K562 (cell line): ENCODE data around the gene TRIO. TPM values are rescaled to one million over a fixed set of nuclear protein-coding genes. Genes with fewer than 3 reads are reported as not detected.

Source experiments
- ATAC-seq: fragments of 200-7000 bp; cut with Tn5 transposase; 3 replicates; pipeline ENCODE4 v1.9.1; 2020; ENCODE audit warnings: moderate library complexity
- BruUV-seq: library from RNA; stranded (reverse); fragments of 400-500 nt; replicated peaks from 2 replicates; lab custom pipeline; 2021; lab: Mats Ljungman, UMichigan
- CTCF ChIA-PET: fragments of 300-600 bp; formaldehyde crosslinking; extraction: SDS; loops from one replicate; lab custom pipeline; 2021; ENCODE audit warnings: low intra/inter-chr PET ratio; lab: Yijun Ruan, JAX
- POLR2A ChIA-PET: fragments of 300-600, 350-650 bp; sonication (Branson Sonifier 250); formaldehyde crosslinking; extraction: SDS; loops from one replicate; lab custom pipeline; 2021; ENCODE audit warnings: antibody characterized with exemption, inconsistent platforms; lab: Yijun Ruan, JAX
- DNase-seq, 4 experiments: peaks; one replicate each; pipeline versions ENCODE4 v3.0.0 to v3.0.0-alpha.2; 2011 to 2018; ENCODE audit warnings: low spot score in 3 of 4, mixed read lengths in 3 of 4; ENCODE audit errors: extremely low read depth in 1 of 4
- FAIRE-seq: peaks from 2 replicates; lab custom pipeline; 2011; peaks lifted over from hg19 to GRCh38; lab: Jason Lieb, UNC
- H2AFZ ChIP-seq: 2 replicates; pipeline ENCODE4 v1.6.0; 2011; ENCODE audit warnings: low read depth, low read length, control low read depth, inconsistent platforms
- H3K27ac ChIP-seq: fragments of 200-600 bp; 3 replicates; pipeline ENCODE4 v1.8.0; 2011; ENCODE audit warnings: low read depth, mild to moderate bottlenecking, control low read depth, inconsistent platforms, low read length, moderate library complexity, mixed read lengths; ENCODE audit errors: extremely low read depth
- H3K27me3 ChIP-seq, 2 experiments: fragments of 300-600 bp in 1 of 2; 2 replicates in 1 of 2; 3 replicates in 1 of 2; pipeline versions ENCODE4 v1.6.0 to v1.8.0; 2011; ENCODE audit warnings: inconsistent platforms in 2 of 2, low read length in 2 of 2, mild to moderate bottlenecking in 1 of 2, mixed read lengths in 1 of 2, moderate library complexity in 1 of 2; ENCODE audit not compliant: control insufficient read depth in 2 of 2, insufficient read depth in 2 of 2
- H3K36me3 ChIP-seq: fragments of 300-600 bp; 3 replicates; pipeline ENCODE4 v1.8.0; 2011; ENCODE audit warnings: mild to moderate bottlenecking, low read length, inconsistent platforms; ENCODE audit not compliant: control insufficient read depth, insufficient read depth
- H3K4me1 ChIP-seq, 2 experiments: fragments of 200-600 bp in 1 of 2; replicated peaks in 1 of 2; 2 replicates in 1 of 2; 3 replicates in 1 of 2; pipeline versions ENCODE4 v1.5.1 to v1.8.0; 2011; ENCODE audit warnings: inconsistent platforms in 2 of 2, low read length in 2 of 2, mild to moderate bottlenecking in 1 of 2, mixed read lengths in 1 of 2, moderate library complexity in 1 of 2; ENCODE audit not compliant: control insufficient read depth in 2 of 2, insufficient read depth in 2 of 2
- H3K4me2 ChIP-seq: 2 replicates; pipeline ENCODE4 v1.6.1; 2011; ENCODE audit warnings: low read length, control low read depth, inconsistent platforms, mixed read lengths; ENCODE audit not compliant: insufficient read depth
- H3K4me3 ChIP-seq: fragments of 200-600 bp; sonication (generic), shearing (Covaris generic); 2 replicates; pipeline ENCODE4 v1.5.1; 2016; ENCODE audit warnings: control low read depth, inconsistent platforms
- H3K79me2 ChIP-seq: fragments of 200-600 bp; 3 replicates; pipeline ENCODE4 v1.8.0; 2011; ENCODE audit warnings: low read length, inconsistent platforms; ENCODE audit not compliant: control insufficient read depth, insufficient read depth
- H3K9ac ChIP-seq, 2 experiments: 2 replicates each; pipeline versions ENCODE4 v1.6.0 to v1.6.1; 2011; ENCODE audit warnings: low read depth in 2 of 2, low read length in 2 of 2, control low read depth in 1 of 2, inconsistent platforms in 1 of 2, mild to moderate bottlenecking in 1 of 2, mixed read lengths in 1 of 2; ENCODE audit not compliant: insufficient read depth in 1 of 2
- H3K9me1 ChIP-seq: one replicate; pipeline ENCODE4 v1.6.0; 2011; ENCODE audit warnings: inconsistent platforms, mild to moderate bottlenecking, low read length, moderate library complexity; ENCODE audit not compliant: control insufficient read depth, insufficient read depth
- H3K9me3 ChIP-seq: replicated peaks from 2 replicates; pipeline ENCODE4 v1.5.1; 2011; ENCODE audit warnings: low read depth, low read length, inconsistent platforms; ENCODE audit not compliant: control insufficient read depth, insufficient read depth
- H4K20me1 ChIP-seq: replicated peaks from 2 replicates; pipeline ENCODE4 v1.6.1; 2011; ENCODE audit warnings: low read length, inconsistent platforms, mixed read lengths; ENCODE audit not compliant: control insufficient read depth, insufficient read depth
- C11orf30 ChIP-seq: fragments of 450-650 bp; IDR thresholded peaks from 2 replicates; pipeline ENCODE4 v1.6.1; 2016; ENCODE audit warnings: low read depth, mild to moderate bottlenecking
- DDX20 ChIP-seq: fragments of 450-650 bp; IDR thresholded peaks from 2 replicates; pipeline ENCODE4 v1.6.1; 2016; ENCODE audit warnings: missing genetic modification characterization, low read depth, mild to moderate bottlenecking, missing compliant biosample characterization, moderate library complexity
- ELF4 ChIP-seq: fragments of 450-650 bp; formaldehyde crosslinking; IDR thresholded peaks from 2 replicates; pipeline ENCODE4 v1.4.0; 2022; ENCODE audit warnings: missing genetic modification characterization
- FOXJ2 ChIP-seq: fragments of 200-800 bp; sonication (Bioruptor generic); IDR thresholded peaks from 2 replicates; pipeline ENCODE4 v1.6.1; 2016; ENCODE audit warnings: missing genetic modification characterization, missing compliant biosample characterization
- FOXP1 ChIP-seq: sonication (generic); formaldehyde crosslinking; IDR thresholded peaks from 2 replicates; pipeline ENCODE4 v1.8.0; 2022; ENCODE audit warnings: mild to moderate bottlenecking, missing genetic modification reagents
- HIVEP1 ChIP-seq: fragments of 250-450 bp; sonication (Bioruptor Pico); IDR thresholded peaks from 2 replicates; pipeline ENCODE4 v1.4.0; 2020; ENCODE audit warnings: mild to moderate bottlenecking
- LCOR ChIP-seq: sonication (generic); formaldehyde crosslinking; IDR thresholded peaks from 2 replicates; pipeline ENCODE4 v1.8.0; 2022; ENCODE audit warnings: mild to moderate bottlenecking, missing genetic modification reagents
- STAT5A ChIP-seq: IDR thresholded peaks from 2 replicates; pipeline ENCODE4 v1.6.1; 2012; ENCODE audit warnings: low read length, inconsistent platforms, borderline replicate concordance
- ZFP36 ChIP-seq: fragments of 150-350 bp; IDR thresholded peaks from 2 replicates; pipeline ENCODE4 v1.6.1; 2018; ENCODE audit warnings: low read length, low read depth; ENCODE audit not compliant: partially characterized antibody
- ZNF232 ChIP-seq: sonication (generic); formaldehyde crosslinking; IDR thresholded peaks from 2 replicates; pipeline ENCODE4 v1.8.0; 2022; ENCODE audit warnings: mild to moderate bottlenecking, missing genetic modification reagents
- ZNF41 ChIP-seq: fragments of 250-450 bp; sonication (Bioruptor Pico); conservative IDR thresholded peaks from 2 replicates; pipeline ENCODE4 v1.4.0; 2020; ENCODE audit warnings: mild to moderate bottlenecking
- ZNF707 ChIP-seq: fragments of 250-450 bp; sonication (Bioruptor Pico); conservative IDR thresholded peaks from 2 replicates; pipeline ENCODE4 v1.8.0; 2022; ENCODE audit warnings: inconsistent platforms, mild to moderate bottlenecking, moderate library complexity
- WGBS: fragments of 100-300 bp; shearing (Covaris generic); methylation state at CpG from one replicate; pipeline ENCODE4 v1.1.6; 2016; ENCODE audit warnings: low coverage, mixed read lengths; ENCODE audit not compliant: insufficient coverage; ENCODE audit errors: missing lambda C conversion rate; 5-methylcytosine and 5-hydroxymethylcytosine counted together
- in situ Hi-C: fragments of 300-500 bp; cut with MboI; formaldehyde crosslinking; loops from 4 replicates; pipeline ENCODE4 v1.15.0; 2018; ENCODE audit warnings: inconsistent platforms, mixed read lengths
- intact Hi-C: fragments of 100-400 bp; cut with micrococcal nuclease; formaldehyde crosslinking; loops from 2 replicates; pipeline ENCODE4 v1.14.2; 2022
- polyA plus RNA-seq, 8 experiments: library from polyadenylated mRNA; depleted of rRNA in 4 of 8; stranded (reverse) in 5 of 8; unstranded in 3 of 8; fragments of >200 nt; fragmentation: Nextera tagmentation in 2 of 8; fragmentation: Illumina TruSeq in 1 of 8; extraction: Ambion mirVana in 2 of 8; extraction: Trizol in 1 of 8; gene quantifications; 2 replicates each; pipeline versions ENCODE4 v1.2.1 to v1.2.3, GENCODE V29; 2011 to 2014; ENCODE audit warnings: inconsistent platforms in 1 of 8, missing spikeins in 1 of 8
- total RNA-seq, 7 experiments: library from RNA; depleted of rRNA in 6 of 7; stranded (reverse); fragments of >200 nt in 6 of 7; fragmentation: Illumina TruSeq in 2 of 7; extraction: Trizol in 2 of 7; gene quantifications; 2 replicates each; pipeline versions ENCODE4 v1.2.1 to v1.2.3, GENCODE V29; 2011 to 2021; ENCODE audit warnings: low replicate concordance in 1 of 7
- TF ChIP-seq, protein P1 (sequence below): fragments of 250-450 bp; sonication (Bioruptor Pico); IDR thresholded peaks from 2 replicates; pipeline ENCODE4 v1.4.0; 2020; ENCODE audit warnings: mild to moderate bottlenecking, moderate library complexity
- TF ChIP-seq, protein P2 (sequence below): sonication (generic); formaldehyde crosslinking; IDR thresholded peaks from 2 replicates; pipeline ENCODE4 v1.8.0; 2022; ENCODE audit warnings: mild to moderate bottlenecking, missing genetic modification reagents, borderline replicate concordance
- TF ChIP-seq, protein P3 (sequence below): sonication (generic); formaldehyde crosslinking; IDR thresholded peaks from 2 replicates; pipeline ENCODE4 v1.8.0; 2022; ENCODE audit warnings: missing genetic modification reagents, mild to moderate bottlenecking, borderline replicate concordance
- TF ChIP-seq, protein P4 (sequence below): fragments of 450-650 bp; IDR thresholded peaks from 2 replicates; pipeline ENCODE4 v1.6.1; 2016; ENCODE audit warnings: antibody characterized with exemption

Gene TRIO
- total and polyA plus RNA-seq, 9 of the 15 experiments (the other 6 are each of a cell fraction or from before 2014, with no cell fraction given), result 0.24 to 5.0 (median 1.1) TPM

- TF ChIP-seq DDX20 (no peak), C11orf30 (no peak), STAT5A (no peak), FOXP1 (CRISPR knock-in tag) (no peak), ZNF41 (no peak), FOXJ2 (no peak)
- TF ChIP-seq, protein P1, sequence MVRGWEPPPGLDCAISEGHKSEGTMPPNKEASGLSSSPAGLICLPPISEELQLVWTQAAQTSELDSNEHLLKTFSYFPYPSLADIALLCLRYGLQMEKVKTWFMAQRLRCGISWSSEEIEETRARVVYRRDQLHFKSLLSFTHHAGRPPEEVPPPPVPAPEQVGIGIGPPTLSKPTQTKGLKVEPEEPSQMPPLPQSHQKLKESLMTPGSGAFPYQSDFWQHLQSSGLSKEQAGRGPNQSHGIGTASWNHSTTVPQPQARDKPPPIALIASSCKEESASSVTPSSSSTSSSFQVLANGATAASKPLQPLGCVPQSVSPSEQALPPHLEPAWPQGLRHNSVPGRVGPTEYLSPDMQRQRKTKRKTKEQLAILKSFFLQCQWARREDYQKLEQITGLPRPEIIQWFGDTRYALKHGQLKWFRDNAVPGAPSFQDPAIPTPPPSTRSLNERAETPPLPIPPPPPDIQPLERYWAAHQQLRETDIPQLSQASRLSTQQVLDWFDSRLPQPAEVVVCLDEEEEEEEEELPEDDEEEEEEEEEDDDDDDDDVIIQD, result no peak
Measured at GRCh38 chr5:14299666-14300065, 156.5 kb downstream of the TRIO start (continued).

GRCh38 chr5:14301186-14301585 lies 158.0 kb downstream of the TRIO start:
- H3K27ac ChIP-seq, result no peak overlapping the region
- ChIA-PET CTCF (no interaction called here), POLR2A (interaction anchor here (0.7 to 1.1 kb wide), 2 partner anchors 9 to 21 kb away, joined by 4 to 5 read pairs; no protein-coding TSS in a partner anchor)
- no peaks in the 10 kb centered on the region for H3K4me1 ChIP-seq
- H3K79me2 ChIP-seq, result no peaks in the 10 kb centered on the region
- intact Hi-C loops (no loop called here), in situ Hi-C loops (no loop called here)
- FAIRE-seq, result no peak
- no peak for DNase-seq
- peaks cover 10 to 15% of the 10 kb centered on the region in 2 experiments; a peak in 4 of 5 replicates for H3K27me3 ChIP-seq
- ATAC-seq, result no peak
- 3% methylated on average over 3 of the region's 3 CpGs for WGBS
- no peaks in the 10 kb centered on the region for H3K9me3 ChIP-seq
- no peak overlapping the region for H2AFZ ChIP-seq
- no TSS peak for BruUV-seq
- H3K9me1 ChIP-seq, result no peaks in the 10 kb centered on the region
- no peaks in the 10 kb centered on the region for H3K36me3 ChIP-seq
- no peaks in the 10 kb centered on the region for H4K20me1 ChIP-seq
- H3K9ac ChIP-seq, result no peak overlapping the region
- H3K4me2 ChIP-seq, result no peak overlapping the region
- H3K4me3 ChIP-seq, result no peak overlapping the region
- no peak for TF ChIP-seq ELF4 (CRISPR knock-in tag)
- no peak for TF ChIP-seq ZNF707 (CRISPR knock-in tag)
- TF ChIP-seq, protein P2, sequence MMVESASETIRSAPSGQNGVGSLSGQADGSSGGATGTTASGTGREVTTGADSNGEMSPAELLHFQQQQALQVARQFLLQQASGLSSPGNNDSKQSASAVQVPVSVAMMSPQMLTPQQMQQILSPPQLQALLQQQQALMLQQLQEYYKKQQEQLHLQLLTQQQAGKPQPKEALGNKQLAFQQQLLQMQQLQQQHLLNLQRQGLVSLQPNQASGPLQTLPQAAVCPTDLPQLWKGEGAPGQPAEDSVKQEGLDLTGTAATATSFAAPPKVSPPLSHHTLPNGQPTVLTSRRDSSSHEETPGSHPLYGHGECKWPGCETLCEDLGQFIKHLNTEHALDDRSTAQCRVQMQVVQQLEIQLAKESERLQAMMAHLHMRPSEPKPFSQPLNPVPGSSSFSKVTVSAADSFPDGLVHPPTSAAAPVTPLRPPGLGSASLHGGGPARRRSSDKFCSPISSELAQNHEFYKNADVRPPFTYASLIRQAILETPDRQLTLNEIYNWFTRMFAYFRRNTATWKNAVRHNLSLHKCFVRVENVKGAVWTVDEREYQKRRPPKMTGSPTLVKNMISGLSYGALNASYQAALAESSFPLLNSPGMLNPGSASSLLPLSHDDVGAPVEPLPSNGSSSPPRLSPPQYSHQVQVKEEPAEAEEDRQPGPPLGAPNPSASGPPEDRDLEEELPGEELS (CRISPR knock-in tag), result no peak
- TF ChIP-seq ZNF41, result no peak
- TF ChIP-seq ZFP36, result no peak
- no peak for TF ChIP-seq ZNF232 (CRISPR knock-in tag)
- TF ChIP-seq HIVEP1 (CRISPR knock-in tag), result no peak
- TF ChIP-seq, protein P3, sequence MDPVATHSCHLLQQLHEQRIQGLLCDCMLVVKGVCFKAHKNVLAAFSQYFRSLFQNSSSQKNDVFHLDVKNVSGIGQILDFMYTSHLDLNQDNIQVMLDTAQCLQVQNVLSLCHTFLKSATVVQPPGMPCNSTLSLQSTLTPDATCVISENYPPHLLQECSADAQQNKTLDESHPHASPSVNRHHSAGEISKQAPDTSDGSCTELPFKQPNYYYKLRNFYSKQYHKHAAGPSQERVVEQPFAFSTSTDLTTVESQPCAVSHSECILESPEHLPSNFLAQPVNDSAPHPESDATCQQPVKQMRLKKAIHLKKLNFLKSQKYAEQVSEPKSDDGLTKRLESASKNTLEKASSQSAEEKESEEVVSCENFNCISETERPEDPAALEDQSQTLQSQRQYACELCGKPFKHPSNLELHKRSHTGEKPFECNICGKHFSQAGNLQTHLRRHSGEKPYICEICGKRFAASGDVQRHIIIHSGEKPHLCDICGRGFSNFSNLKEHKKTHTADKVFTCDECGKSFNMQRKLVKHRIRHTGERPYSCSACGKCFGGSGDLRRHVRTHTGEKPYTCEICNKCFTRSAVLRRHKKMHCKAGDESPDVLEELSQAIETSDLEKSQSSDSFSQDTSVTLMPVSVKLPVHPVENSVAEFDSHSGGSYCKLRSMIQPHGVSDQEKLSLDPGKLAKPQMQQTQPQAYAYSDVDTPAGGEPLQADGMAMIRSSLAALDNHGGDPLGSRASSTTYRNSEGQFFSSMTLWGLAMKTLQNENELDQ, result no peak
- TF ChIP-seq, protein P4, sequence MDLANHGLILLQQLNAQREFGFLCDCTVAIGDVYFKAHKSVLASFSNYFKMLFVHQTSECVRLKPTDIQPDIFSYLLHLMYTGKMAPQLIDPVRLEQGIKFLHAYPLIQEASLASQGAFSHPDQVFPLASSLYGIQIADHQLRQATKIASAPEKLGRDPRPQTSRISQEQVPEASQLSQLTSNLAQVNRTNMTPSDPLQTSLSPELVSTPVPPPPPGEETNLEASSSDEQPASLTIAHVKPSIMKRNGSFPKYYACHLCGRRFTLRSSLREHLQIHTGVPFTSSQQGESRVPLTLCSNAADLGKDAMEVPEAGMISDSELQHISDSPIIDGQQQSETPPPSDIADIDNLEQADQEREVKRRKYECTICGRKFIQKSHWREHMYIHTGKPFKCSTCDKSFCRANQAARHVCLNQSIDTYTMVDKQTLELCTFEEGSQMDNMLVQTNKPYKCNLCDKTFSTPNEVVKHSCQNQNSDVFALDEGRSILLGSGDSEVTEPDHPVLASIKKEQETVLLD, result no peak
- TF ChIP-seq LCOR, result no peak
